GM19099 (cell line): ENCODE results near the gene CACNA2D2.

ENCODE experiments used
- POLR2A ChIP-seq: IDR thresholded peaks from 3 replicates; pipeline ENCODE4 v1.6.1; 2011; ENCODE audit warnings: low read depth; ENCODE audit not compliant: insufficient read length; ENCODE audit errors: extremely low read depth

Gene CACNA2D2

DNA sequence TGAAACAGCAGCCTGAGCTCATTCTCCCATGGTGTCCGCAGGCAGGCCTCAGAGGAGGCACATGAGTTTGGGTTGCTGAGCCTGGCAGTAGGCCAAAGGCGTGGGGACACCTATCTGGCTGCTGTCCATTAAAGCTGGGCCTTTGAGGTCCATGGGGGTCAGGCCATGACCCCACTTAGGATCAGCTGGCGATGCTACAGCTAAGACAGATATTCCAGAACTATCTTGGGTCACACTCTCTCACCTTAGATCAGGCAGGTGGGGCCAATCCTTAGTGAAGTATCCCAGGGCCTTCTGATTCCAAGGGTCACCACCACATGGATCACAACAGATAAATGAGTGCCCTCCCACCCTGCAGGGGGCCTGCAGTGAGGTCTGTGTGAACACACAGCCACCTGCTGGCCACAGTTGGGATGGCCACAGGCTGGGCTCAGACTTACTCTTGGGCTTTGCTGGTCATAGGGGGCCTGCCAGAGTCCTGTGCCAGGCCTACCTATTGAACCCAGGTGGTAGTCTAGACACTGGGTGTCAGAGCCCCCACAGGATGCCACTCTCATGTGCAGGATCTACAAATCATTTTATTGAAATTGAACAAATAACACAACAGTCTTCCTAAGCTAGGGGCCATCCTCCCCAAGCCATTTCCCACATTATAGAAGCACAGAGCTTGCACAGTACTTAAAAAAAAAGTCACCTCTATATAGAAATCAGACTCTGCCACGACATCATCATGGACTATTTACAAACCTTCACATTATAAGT lies 178.9 kb downstream of the CACNA2D2 start:
- no peak for TF ChIP-seq POLR2A

DNA sequence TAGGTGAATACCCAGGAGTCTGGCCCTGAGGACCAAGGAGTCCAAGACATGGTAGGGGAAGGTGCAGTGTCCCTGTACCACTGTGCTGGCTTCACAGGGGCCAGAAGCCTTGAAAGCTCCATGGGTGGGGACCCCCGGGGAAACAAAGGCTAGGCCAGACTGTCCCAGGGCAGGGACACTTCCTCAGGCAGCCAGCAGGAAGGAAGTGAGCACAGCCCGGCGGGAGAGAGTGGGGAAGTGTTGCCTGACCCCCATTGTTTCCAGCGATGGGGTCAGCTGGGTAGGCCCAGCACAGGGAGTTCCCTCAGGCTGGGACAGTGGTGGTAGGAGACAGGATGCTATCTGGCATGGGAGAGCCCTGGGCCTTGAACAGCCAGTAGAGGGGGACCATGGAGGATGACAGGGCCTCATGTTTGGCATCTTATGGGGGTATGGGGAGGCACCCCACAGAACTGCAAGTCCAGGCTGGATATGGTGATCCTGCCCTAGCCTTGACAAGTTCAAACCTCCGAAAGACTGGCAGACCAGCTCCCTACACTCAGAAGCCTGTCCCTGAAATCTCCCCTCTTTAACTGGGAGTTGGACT lies 179.7 kb downstream of the CACNA2D2 start:
- TF ChIP-seq POLR2A, result no peak

DNA sequence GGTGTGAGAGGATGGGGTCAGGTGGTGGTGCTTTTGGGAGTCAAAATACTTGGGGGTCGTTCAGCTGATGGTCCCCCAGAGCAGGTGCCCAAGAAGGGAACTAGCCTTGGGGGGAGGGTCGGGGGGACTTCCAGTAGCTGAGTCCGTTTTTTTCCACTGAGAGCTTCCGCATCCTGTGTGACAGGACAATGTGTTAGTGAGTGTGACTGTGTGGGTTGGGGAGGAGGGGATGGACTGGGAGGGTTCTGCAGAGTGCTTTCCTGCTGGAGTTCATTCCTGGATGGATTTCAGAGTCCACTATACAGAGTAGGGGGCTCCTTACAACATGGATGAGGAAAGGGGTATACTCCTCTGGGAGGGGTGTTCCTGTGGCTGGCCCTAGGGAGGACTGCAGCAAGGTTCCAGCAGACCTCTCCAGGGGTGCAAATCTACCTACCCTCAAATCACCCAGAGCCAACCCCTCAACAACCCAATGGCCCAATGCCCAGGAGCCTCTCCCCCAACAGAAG lies 180.3 kb downstream of the CACNA2D2 start:
- TF ChIP-seq POLR2A, result no peak

DNA sequence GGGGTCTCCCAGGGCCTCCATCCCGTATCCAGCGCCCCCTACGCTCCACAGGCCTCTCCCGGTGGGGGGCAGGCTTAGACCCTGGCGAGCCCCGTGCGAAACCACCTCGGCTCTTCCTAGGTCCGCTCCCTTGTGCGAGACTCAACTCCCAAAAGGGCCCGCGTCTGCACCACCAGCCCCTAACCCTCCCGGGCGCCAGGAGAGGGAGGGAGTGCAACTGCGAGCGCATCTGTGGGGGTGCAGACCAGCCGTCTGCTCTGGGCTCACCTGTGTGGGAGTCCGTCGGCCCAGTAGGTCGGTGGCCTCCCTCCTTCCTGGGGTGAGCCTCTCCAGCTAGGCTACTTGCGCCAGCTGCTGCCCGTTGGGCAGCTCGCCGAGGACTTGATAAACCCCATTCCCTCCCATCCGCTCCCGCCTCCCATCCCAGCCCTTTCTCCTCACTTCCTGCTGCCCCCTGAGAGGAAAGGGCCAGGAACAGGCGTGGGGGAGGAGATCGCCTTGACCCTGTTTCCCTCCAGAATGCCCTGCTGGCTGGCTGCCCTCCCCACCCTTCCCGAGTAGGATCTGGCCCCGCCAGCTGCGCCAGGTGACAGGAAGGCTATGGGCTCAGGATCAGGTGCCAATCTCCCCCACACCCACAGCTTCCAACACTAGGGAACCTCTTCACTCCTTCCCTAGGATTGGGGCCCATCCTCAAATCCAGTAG lies 180.9 kb downstream of the CACNA2D2 start, which contains the start of gene HYAL2:
Gene HYAL2 (minus strand): TSS at position 360 of the 706 bp plus-strand sequence. CDS start 2,256 bp downstream, outside the sequence.
- TF ChIP-seq POLR2A, result no peak

DNA sequence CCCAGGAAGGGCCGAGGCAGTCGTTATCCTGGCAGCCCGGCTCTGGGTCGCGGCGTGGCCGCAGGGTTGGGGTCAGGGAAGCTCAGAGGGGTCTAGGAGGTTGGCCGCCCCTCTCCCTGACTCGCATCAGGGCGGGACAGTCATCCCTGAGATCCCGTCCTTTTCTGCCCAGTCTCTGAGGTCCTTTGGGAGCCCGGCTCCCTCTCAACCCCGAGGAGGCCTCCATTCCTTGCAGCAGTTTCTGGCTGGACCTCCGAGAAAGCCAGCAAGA lies 181.4 kb downstream of the CACNA2D2 start:
- no peak for TF ChIP-seq POLR2A

DNA sequence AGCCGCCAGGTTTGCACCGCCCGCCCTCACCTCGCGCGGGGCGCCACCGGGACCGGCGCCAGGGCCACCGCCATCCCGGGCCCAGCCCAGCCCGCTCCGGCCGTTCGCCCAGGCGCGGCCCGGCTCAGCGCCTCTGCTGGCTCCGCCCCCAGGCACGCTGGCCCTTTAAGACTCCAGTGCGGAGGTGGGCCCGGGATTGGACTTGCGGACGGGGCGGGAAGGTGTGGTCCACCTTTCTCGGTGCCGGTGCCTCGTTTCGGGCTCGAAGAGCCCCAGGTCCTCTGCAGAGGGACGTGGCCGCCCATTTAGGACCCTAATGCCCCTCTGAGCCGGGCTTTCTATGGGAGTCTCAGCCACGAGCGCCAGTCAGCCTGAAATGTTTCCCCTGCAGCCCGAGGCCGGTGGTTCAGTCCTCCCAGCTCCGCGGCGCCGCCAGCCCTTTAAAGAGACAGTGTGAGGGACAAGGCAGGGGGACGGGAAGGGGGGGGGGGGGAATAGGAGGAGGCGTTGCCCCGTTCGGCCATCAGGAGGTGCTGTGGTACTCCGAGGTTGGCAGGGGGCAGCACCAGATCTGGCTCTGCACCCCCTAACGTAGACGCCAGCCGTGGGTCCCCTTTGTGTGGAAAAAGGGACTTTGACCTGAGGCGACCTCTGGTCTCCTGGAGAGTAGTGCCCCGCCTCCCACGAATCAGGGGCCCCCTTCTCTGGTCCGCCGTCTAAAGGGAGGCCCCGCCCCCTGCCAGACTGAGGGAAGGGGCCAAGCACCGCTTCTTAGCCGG lies 181.9 kb downstream of the CACNA2D2 start:
- peak; percentile 76 for TF ChIP-seq POLR2A

DNA sequence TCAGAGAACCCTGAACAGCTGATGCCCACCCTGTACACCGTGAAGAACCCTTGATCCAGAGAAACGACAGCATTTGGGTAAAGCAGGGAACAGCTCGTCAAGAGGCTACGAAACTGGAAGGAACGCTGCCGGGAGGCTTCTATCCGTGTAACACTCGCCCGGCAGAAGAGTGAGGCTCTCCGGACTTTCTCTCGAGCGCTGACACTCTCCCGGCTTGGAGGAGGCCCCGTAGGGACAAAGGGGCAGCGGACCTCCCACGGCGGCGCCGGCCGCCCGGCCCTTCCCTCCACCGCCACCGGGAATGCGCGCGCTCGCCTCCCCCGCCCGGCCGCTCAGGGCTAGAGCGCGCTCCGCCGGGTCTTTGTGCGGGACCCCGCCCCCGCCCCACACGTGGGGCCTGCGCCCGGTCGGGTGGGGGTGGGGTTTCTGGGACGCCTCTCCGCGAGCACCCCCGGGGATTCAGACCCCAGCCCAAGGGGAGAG lies 182.5 kb downstream of the CACNA2D2 start:
- TF ChIP-seq POLR2A, result no peak

DNA sequence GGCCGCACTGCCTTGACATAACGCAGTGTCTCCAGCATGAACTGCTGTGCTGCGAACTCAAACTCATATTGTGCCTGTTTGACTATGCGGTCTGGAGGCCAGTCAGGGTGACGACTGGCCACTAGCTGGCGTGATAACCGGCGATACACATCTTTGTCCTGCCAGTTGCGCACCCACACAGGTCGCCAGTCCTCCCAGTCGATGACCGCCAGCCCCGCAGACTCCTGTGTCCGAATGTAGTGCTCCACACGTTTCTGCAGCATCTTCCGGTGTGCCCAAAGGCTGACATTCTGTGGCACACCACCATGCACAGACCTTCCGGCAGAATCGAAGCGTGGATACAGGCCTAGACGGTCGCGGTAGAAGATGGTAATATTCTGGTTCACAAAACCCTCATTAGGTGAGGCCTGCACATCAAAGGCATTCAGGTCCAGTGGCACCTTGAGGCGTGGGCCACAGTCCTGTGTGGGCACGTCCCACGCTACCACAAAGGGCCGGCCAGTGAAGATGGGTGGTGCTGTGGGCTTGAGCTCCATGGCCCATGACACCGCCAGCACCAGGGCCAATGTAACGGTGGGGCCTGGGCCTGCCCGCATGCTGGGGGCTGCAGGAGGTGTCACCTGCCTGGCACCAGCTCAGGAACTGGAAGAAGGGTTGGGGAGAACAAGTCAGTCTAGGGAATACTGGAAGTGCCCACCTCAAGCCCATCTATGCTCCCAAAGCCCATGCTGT lies 183.4 kb downstream of the CACNA2D2 start:
- no peak for TF ChIP-seq POLR2A

DNA sequence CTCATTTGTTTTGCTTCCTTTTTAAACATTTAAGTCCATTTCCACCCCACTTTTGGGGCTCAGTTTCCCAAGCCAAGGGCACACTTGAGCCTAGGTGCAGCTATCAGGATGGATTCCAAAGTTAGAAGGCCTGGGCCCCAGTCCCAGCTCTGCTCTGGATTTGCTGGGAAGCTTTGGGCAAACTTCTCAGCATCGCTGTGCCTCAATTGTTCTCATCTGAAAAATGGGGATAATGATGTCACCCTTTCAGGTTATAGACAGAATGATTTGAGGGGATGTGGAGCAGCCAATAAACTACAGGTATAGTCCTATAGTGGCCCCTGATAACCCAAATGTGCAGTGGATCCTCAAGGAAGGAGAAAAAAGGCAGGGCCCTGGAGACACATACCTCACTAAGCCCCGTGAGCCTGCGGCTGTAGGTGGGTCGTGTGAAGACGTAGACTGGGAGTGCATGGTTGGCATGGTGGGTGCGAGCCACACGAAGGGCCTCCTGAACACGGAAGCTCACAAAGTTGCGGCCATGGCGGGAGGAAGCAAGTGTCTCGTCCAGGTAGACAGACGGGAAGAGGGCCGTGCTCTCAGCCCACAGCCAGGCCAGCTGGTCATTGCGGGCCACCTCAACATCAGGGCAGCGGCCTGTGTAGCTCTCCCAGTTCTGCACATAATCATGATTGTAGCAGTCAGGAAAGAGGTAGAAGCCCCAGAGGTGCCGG lies 184.1 kb downstream of the CACNA2D2 start:
- no peak for TF ChIP-seq POLR2A

DNA sequence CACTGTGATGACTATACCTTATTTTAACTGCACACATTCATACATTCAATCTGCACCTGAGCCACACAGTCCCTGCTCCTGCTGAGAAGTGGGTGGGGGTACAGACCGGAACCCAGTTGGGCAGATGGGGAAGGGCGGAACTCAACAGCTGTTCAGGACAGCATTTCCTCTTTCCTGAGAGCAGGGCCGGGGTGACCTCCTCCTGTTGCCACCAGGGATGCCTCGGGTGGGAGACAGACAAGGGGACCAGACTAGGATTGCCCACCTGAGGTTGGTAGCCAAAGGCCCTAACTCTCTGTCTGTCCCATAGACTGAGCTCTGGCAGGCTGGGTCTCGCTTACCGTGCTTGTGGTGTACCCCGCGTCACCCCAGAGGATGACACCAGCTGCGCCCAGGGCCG lies 184.8 kb downstream of the CACNA2D2 start:
- no peak for TF ChIP-seq POLR2A

DNA sequence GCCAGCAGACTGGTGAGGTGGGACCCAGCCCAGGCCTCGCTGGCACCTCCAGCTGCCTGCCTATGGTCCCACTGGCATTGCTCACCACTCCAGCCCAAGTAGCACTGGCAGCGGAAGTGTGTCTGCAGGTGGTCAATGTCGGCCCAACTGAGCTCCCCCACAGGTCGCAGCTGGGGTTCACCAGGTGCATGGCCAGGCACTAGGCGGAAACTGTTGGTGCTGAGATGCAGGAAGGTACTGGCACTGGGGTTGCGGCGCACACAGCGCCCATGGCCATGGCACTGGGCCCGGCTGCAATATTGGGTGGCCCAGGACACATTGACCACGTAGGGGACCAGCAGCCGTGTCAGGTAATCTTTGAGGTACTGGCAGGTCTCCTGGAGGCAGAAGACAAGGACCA lies 185.3 kb downstream of the CACNA2D2 start:
- TF ChIP-seq POLR2A, result no peak

DNA sequence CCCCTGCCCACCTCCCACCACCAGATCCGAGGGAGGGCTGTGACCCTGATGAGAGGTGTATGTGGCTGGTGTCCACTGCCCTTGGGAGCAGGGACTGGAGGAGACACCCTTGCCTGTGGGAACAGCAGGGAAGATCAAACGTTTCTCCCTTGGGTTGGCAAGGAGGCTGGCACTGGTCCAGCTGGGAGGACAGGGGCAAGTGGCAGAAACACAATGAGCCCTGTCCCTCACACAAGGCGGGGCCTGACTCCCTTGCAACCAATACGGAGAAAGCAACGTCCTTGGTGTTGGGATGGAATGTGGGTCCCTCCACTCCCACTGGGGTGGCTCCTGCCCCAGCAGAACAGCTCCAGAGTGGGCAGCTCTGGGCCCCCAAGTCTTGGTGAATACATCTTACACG lies 186.1 kb downstream of the CACNA2D2 start:
- TF ChIP-seq POLR2A, result no peak

DNA sequence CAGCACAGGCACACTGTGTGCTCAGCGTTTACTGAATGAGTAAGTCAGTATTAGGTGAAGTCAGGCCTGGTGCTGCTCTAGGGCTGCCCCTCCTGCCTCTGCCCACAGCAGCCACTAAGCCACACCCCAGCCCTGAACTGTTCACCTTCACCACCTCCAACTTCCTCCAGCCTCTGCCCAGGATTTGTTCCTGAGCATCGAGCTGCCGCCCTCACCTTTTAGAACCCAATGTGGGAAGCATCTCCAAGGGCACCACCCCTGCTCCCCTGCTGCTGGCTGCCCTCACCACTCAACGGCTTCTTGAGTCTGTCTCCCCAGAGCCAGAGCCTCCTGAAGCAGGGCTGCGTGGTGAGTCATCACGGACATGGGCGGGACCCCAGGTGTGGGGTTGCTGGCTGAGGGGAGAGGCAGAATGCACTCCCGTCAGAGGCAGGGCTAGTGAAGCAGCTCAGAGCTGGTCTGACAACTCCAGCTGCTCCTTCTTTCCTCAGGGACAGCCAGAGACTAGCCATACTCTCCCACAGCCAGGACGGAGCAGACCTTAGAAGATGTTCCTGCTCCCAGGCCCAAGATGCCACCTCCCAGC lies 186.7 kb downstream of the CACNA2D2 start:
- no peak for TF ChIP-seq POLR2A
